NCI-H128 (cell line): ENCODE results near the gene VWA8.
"Not testable (repeated sequence)": the region's sequence is repeated elsewhere in the genome, so short reads cannot be mapped to it uniquely, and the experiment has no call there.

ENCODE experiments used
- DNase-seq: peaks from one replicate; lab custom pipeline; 2025; ENCODE audit not compliant: unreplicated experiment; lab: John Stamatoyannopoulos, UW

VWA8 gene

GRCh38 chr13:41859565-41859964, 101.3 kb downstream of the VWA8 start:
- DNase-seq, result no peak

GRCh38 chr13:41858780-41859179, 102.1 kb downstream of the VWA8 start:
- no peak for DNase-seq

DNA sequence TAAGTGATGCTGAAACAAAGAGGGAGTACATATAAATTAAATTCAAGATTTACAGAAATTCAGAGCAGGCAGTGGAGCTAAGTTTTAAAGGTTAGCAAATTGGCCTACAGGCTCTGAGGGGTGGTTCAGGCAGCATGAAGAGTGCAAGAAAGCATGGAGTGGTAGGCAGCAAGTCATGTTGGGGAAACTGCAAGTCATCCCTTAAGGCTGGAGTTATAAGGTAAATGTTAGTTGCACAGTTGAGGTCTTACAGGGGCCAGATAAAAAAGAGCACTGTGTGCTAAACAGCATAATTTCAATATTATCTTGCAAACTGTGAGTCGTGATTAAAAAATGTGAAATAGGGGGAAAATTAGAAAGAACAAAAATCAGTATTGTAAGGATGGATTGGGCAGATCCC, 106.2 kb downstream of the VWA8 start:
- DNase-seq, result no peak

DNA sequence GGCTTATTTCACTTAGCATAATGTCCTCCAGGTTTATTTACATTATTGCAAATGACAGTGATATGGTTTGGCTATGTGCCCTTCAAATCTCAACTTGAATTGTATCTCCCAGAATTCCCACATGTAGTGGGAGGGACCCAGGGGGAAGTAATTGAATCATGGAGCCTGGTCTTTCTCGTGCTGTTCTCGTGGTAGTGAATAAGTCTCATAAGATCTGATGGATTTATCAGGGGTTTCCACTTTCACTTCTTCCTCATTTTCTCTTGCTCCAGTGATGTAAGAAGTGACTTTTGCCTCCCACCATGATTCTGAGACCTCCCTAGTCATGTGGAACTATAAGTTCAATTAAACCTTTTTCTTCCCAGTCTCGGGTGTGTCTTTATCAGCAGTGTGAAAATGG, 109.6 kb downstream of the VWA8 start:
- DNase-seq, result no peak

- DNase-seq, result no peak
Measured at GRCh38 chr13:41848435-41849255, 112.3 kb downstream of the VWA8 start.

GRCh38 chr13:41847216-41847615, 113.7 kb downstream of the VWA8 start:
- DNase-seq, result no peak

GRCh38 chr13:41842036-41842620, 118.8 kb downstream of the VWA8 start:
- no peak for DNase-seq

DNA sequence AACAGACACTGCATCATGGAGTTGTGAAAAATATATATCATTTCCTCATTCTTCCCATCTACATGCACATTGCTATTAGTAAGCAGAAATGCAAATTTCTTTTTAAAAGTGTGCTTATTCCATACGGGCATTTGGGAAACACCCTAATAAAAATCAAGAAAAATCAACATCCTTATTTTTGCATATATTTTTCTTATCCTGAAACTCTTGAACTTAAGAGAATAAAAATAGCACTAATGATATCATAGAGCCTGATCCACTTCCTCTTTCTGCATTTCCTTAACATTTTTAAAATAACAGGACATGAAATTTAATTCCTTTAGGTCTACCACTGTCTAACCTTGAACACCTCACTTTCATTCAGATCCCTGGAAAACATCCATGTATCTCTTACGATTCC, 123.3 kb downstream of the VWA8 start:
- DNase-seq, result no peak

DNA sequence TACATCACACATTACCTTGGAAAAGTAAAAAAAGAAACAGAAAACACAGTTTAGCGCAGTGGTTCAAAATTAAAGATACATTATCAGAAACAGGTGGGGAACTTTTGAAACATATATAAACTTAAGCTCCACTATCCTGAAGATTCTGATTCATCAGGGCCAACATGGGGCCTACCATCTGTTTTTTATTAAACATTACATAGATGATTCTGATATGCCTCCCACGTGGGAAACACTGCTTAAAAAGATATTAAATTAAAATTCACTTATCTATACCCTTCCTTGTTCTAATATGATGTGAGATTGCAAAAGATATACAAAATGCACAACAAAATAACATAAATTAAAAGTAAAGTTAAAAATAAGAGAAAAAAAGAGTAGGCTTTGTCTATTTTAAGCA, 125.0 kb downstream of the VWA8 start:
- no peak for DNase-seq

GRCh38 chr13:41834697-41835096, 126.2 kb downstream of the VWA8 start:
- not testable (repeated sequence) for DNase-seq

DNA sequence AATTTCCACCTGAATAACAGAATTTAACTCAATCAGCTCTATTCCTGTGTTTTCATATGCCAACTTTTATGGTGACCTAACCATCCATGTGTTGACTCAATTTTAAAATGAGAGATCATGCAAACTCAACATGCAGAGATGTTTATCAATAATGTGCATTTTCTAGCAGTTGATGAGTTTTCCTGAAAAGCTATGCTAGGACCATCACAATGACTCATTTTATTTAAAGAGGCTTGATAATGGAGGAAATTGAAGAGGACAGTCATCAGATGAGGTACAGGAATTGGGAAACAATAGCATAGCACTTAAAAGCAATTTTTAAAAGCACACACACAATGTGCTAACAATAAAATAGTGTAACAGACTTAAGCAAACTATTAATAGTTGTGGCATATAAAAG, 127.1 kb downstream of the VWA8 start:
- no peak for DNase-seq

- DNase-seq, result no peak
Measured at GRCh38 chr13:41833201-41833600, 127.7 kb downstream of the VWA8 start.

GRCh38 chr13:41827507-41828213, 133.2 kb downstream of the VWA8 start:
- DNase-seq, result no peak

- DNase-seq, result no peak
Measured at GRCh38 chr13:41825691-41826090, 135.2 kb downstream of the VWA8 start.

DNA sequence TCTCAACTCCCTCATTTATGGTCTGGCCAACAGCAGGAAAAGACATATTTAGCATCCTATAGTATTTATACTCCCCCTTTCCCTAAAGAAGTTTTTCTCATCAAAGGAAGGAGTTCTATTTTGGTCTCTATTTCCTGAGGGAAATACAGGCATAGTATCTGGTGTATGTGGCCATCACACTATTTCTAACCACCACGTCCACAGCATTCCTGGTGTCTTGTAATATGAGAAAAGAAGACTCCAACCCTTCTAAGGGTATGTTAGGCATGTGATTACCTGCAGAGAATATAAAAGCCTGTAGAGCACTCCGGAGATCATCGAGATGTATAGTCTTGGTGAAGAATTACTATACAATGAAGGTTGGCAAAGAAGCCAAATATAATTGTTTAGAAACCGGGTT, 137.4 kb downstream of the VWA8 start:
- DNase-seq, result no peak

DNA sequence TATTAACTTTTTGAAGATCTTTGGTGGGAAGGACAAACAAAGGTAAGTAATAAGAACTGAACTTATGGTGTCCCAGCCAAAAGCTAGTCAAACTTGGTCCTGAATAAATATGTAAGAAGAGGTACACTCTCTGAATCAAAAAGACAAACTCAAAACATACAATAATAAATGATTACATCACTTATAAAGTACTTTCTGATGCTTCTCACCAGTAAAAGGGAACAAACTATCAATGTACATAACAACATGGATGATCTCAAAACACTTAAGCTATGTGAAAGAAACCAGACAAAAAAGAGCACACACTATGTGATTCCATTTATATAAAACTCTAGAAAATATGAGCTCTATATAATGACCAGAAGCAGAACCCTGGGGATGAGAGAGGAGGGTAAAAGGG, 138.3 kb downstream of the VWA8 start:
- DNase-seq, result no peak

- no peak for DNase-seq
Measured at GRCh38 chr13:41821238-41821594, 139.7 kb downstream of the VWA8 start.

DNA sequence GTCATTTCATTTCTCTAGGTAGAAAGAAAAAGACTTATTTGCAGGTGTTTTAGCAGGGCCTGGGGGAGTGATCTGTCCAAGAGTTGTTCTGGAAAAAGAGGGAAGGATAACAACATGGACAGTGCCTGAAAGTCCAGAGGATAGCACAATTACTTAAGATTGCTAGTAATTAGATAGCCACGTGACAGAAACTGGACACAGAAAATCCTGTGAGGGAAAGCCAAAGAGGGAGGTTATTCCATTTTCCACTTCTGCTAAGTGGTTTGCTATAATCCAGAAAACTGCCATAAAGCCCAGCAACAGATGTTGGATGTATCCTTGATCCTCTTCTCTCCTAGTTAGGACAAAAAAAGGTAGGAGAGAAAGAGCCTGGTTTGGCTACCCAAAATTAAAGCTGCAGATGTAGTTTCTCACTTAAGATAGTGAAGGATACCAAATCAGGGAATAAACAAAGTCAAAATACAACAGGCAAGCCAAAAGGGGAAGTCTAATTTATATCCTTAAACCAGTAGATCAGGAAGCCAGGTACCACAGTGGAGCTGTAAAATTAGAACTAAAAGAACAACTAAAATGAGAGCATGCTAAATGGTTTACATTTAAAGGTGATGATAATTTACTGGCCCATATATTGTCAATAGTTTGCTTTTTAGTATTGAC, 140.2 kb downstream of the VWA8 start:
- DNase-seq, result no peak

DNA sequence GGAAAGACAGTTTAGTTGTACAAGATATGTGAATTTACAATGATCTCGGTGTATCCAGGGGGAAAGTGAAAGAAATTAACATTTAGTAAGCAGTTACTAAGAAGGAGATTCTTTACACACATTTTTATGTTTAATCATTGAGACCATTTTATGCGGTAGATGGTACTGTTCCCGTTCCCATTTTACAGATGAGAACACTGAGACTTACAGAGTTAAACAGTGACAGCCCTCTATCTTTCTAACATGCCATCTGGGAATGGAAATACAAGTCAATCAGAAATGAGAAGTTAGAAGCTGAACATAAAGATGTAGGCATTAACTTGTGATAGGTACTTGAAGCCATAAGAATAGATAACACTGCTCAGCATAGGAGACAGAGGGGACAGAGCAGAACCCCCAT, 144.9 kb downstream of the VWA8 start:
- no peak for DNase-seq

DNA sequence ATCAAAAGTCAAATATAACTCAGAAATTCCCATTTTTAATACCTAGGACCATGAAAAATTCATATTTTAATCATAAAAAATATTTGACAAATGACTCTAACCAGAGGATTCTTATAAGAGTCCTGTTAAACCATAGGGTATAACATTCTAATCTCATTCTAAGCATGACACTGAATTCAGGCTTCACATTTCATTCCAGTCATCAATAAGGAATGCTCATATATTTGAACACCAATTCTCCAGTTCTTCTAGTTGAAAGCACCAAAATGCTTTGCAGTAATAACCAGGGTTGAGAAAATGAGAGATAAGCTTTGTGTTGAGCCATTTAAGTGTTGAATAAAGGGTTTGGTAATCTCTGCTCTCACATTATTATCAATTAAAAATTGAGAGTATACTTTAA, 147.5 kb downstream of the VWA8 start:
- no peak for DNase-seq

GRCh38 chr13:41812851-41813250, 148.1 kb downstream of the VWA8 start:
- DNase-seq, result no peak

- DNase-seq, result no peak
Measured at GRCh38 chr13:41812237-41812636, 148.7 kb downstream of the VWA8 start.
